GM12875 (cell line): ENCODE measurements around the gene PRSS53.

Experiments used
- H3K4me3 ChIP-seq: one replicate; pipeline ENCODE4 v1.5.1; 2011; ENCODE audit warnings: low read depth, low read length, control low read depth
- CTCF ChIP-seq: IDR thresholded peaks from 2 replicates; pipeline ENCODE4 v1.5.1; 2011; ENCODE audit warnings: low read depth, mild to moderate bottlenecking, control low read depth, inconsistent platforms, low read length, moderate library complexity, borderline replicate concordance; ENCODE audit not compliant: insufficient read depth

Gene PRSS53

GRCh38 chr16:31080035-31080629 lies 8.6 kb downstream of the PRSS53 start:
- no peak for TF ChIP-seq CTCF
- no peak overlapping the region for H3K4me3 ChIP-seq

DNA sequence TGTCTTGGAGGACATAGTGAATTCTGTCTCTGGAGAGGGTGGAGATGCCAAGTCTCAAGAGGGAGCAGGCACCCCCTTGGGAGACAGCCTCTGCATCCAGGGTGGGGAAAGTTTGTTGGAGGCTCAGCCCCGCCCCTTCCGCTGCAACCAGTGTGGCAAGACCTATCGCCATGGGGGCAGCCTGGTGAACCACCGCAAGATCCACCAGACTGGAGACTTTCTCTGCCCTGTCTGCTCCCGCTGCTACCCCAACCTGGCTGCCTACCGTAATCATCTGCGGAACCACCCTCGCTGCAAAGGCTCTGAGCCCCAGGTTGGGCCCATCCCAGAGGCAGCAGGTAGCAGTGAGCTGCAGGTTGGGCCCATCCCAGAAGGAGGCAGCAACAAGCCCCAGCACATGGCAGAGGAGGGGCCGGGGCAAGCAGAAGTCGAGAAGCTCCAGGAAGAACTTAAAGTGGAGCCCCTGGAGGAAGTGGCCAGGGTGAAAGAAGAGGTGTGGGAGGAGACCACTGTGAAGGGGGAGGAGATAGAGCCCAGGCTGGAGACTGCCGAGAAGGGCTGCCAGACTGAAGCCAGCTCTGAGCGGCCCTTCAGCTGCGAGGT lies 9.3 kb downstream of the PRSS53 start:
- TF ChIP-seq CTCF, result no peak
- no peak overlapping the region for H3K4me3 ChIP-seq

- TF ChIP-seq CTCF, result no peak
These were observed 10.0 kb downstream of the PRSS53 start for GRCh38 chr16:31078597-31079341.

DNA sequence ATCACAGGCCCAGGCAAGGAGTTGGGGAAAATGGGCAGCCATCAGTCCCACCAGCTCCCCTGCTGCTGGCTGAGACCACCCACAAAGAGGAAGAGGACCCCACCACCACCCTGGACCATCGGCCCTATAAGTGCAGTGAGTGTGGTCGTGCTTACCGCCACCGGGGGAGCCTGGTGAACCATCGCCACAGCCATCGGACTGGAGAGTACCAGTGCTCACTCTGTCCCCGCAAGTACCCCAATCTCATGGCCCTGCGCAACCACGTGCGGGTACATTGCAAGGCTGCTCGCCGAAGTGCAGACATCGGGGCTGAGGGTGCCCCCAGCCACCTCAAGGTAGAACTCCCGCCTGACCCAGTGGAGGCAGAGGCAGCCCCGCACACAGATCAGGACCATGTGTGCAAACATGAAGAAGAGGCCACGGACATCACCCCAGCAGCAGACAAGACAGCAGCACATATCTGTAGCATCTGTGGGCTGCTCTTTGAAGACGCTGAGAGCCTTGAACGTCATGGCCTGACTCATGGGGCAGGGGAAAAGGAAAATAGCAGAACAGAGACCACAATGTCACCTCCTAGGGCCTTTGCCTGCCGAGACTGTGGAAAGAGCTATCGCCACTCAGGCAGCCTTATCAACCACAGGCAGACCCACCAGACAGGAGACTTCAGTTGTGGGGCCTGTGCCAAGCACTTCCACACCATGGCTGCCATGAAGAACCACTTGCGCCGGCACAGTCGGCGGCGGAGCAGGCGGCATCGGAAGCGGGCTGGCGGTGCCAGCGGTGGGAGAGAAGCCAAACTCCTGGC lies 10.9 kb downstream of the PRSS53 start:
- TF ChIP-seq CTCF, result no peak

More at GRCh38 chr16:31078597-31079341, 10.0 kb downstream of the PRSS53 start:
- H3K4me3 ChIP-seq, result no peak overlapping the region

GRCh38 chr16:31077024-31077423 lies 11.7 kb downstream of the PRSS53 start:
- no peak overlapping the region for H3K4me3 ChIP-seq
- no peak for TF ChIP-seq CTCF

More for the DNA sequence above, 10.9 kb downstream of the PRSS53 start:
- H3K4me3 ChIP-seq, result no peak overlapping the region

GRCh38 chr16:31076319-31076718 lies 12.4 kb downstream of the PRSS53 start:
- no peak for TF ChIP-seq CTCF
- H3K4me3 ChIP-seq, result no peak overlapping the region

DNA sequence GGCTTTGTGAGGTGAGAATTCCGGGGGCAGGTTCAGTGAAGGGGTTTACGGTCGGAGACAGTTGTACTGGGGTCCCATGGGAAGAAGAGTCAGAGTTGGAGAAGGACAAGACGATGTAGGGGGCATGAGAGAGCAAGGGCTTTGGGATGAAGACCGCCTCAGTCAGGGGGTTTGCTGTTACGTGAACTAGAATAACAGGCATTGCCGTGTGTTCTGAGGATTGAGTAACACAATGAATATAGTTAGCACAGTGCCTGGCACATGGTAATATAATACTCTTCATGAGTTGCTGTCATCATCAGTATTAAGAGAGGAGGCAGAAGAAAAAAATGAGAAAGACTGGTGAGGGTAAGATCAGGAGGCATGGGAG lies 13.9 kb downstream of the PRSS53 start:
- TF ChIP-seq CTCF, result no peak
- H3K4me3 ChIP-seq, result peak overlapping the region; percentile 61
